NOMO-1 treated with dmso at 0.1 percent for 144 hours (cell line): ENCODE data around the gene HSF5.
"Not testable (repeated sequence)": the region's sequence is repeated elsewhere in the genome, so short reads cannot be mapped to it uniquely, and the experiment has no call there.

Experiments used
- DNase-seq: peaks from one replicate; lab custom pipeline; 2025; ENCODE audit not compliant: unreplicated experiment; lab: John Stamatoyannopoulos, UW

Gene HSF5

GRCh38 chr17:58516644-58517377, 28.6 kb upstream of the HSF5 start:
- DNase-seq = no peak

- DNase-seq = no peak
Measured at GRCh38 chr17:58515286-58515685, 27.1 kb upstream of the HSF5 start.

- no peak for DNase-seq
Measured at GRCh38 chr17:58514770-58515157, 26.6 kb upstream of the HSF5 start.

- DNase-seq = peak; percentile 59
Measured at GRCh38 chr17:58513965-58514769, 26.0 kb upstream of the HSF5 start, which contains the start of gene MTMR4. MTMR4 (minus strand) TSS chr17:58514638; CDS start chr17:58514407, 231 bp downstream.

GRCh38 chr17:58513267-58513964, 25.2 kb upstream of the HSF5 start:
- no peak for DNase-seq

GRCh38 chr17:58510075-58510474, 21.9 kb upstream of the HSF5 start:
- DNase-seq = no peak

- DNase-seq = no peak
Measured at GRCh38 chr17:58508341-58509067, 20.3 kb upstream of the HSF5 start.

- DNase-seq = peak; percentile 69
Measured at GRCh38 chr17:58507123-58507634, 19.0 kb upstream of the HSF5 start.

- DNase-seq = no peak
Measured at GRCh38 chr17:58506354-58507080, 18.3 kb upstream of the HSF5 start.

- peak; percentile 29 for DNase-seq
Measured at GRCh38 chr17:58504826-58505351, 16.7 kb upstream of the HSF5 start.

GRCh38 chr17:58503866-58504265, 15.7 kb upstream of the HSF5 start:
- DNase-seq = peak; percentile 45

GRCh38 chr17:58503134-58503533, 14.9 kb upstream of the HSF5 start:
- DNase-seq = not testable (repeated sequence)

- DNase-seq = no peak
Measured at GRCh38 chr17:58501451-58501850, 13.2 kb upstream of the HSF5 start.

- DNase-seq = no peak
Measured at GRCh38 chr17:58498177-58498828, 10.1 kb upstream of the HSF5 start.

- DNase-seq = peak; percentile 55
Measured at GRCh38 chr17:58493506-58493905, 5.3 kb upstream of the HSF5 start.

GRCh38 chr17:58492238-58493121, 4.3 kb upstream of the HSF5 start:
- no peak for DNase-seq

GRCh38 chr17:58491510-58492045, 3.4 kb upstream of the HSF5 start:
- DNase-seq = no peak

GRCh38 chr17:58488428-58488890, 251 bp upstream of the HSF5 start:
- no peak for DNase-seq
